IMR-90 (cell line): ENCODE measurements around the gene PMF1. TPM values are rescaled to one million over a fixed set of nuclear protein-coding genes. Genes with fewer than 3 reads are reported as not detected.

Experiments used
- ATAC-seq: fragments of 200-7000 bp; cut with Tn5 transposase; 2 replicates; pipeline ENCODE4 v1.9.1; 2020; ENCODE audit warnings: low read depth, mild to moderate bottlenecking, moderate library complexity
- BruUV-seq: library from RNA; stranded (reverse); fragments of 400-500 nt; replicated peaks from 2 replicates; lab custom pipeline; 2021; lab: Mats Ljungman, UMichigan
- CTCF ChIA-PET: fragments of 300-600 bp; formaldehyde crosslinking; extraction: SDS; loops from one replicate; lab custom pipeline; 2021; ENCODE audit warnings: antibody characterized with exemption; lab: Yijun Ruan, JAX
- POLR2A ChIA-PET: fragments of 300-600 bp; sonication (Branson Sonifier 250); formaldehyde crosslinking; loops from one replicate; lab custom pipeline; 2022; ENCODE audit warnings: antibody characterized with exemption; ENCODE audit not compliant: unreplicated experiment; lab: Charles Lee
- DNase-seq: peaks from one replicate; pipeline ENCODE4 v3.0.0; 2013
- H2AFZ ChIP-seq: replicated peaks from 2 replicates; pipeline ENCODE3; 2013; ENCODE audit warnings: low read length, mild to moderate bottlenecking; ENCODE audit not compliant: poor library complexity
- H2AK5ac ChIP-seq: 2 replicates; pipeline ENCODE4 v1.6.1; 2013; ENCODE audit warnings: low read depth, low read length, inconsistent platforms
- H2AK9ac ChIP-seq: replicated peaks from 2 replicates; pipeline ENCODE3; 2013; ENCODE audit warnings: mild to moderate bottlenecking, low read depth, low read length, moderate library complexity; ENCODE audit not compliant: poor library complexity
- H2BK120ac ChIP-seq: 2 replicates; pipeline ENCODE4 v1.6.1; 2013; ENCODE audit warnings: low read depth, low read length, inconsistent platforms
- H2BK15ac ChIP-seq: 3 replicates; pipeline ENCODE4 v1.6.1; 2013; ENCODE audit warnings: low read depth, low read length, inconsistent platforms
- H2BK20ac ChIP-seq: 2 replicates; pipeline ENCODE4 v1.6.1; 2013; ENCODE audit warnings: low read depth, mild to moderate bottlenecking, inconsistent platforms, low read length, moderate library complexity
- H2BK5ac ChIP-seq: 2 replicates; pipeline ENCODE4 v1.6.1; 2013; ENCODE audit warnings: mild to moderate bottlenecking, low read depth, low read length, inconsistent platforms; ENCODE audit not compliant: poor library complexity, severe bottlenecking
- H3K14ac ChIP-seq: replicated peaks from 2 replicates; pipeline ENCODE4 v1.6.1; 2013; ENCODE audit warnings: low read depth, low read length, inconsistent platforms
- H3K18ac ChIP-seq: 2 replicates; pipeline ENCODE4 v1.6.1; 2013; ENCODE audit warnings: low read depth, low read length, control low read depth
- H3K23ac ChIP-seq: 2 replicates; pipeline ENCODE4 v1.6.1; 2013; ENCODE audit warnings: low read depth, low read length, inconsistent platforms
- H3K27ac ChIP-seq: 2 replicates; pipeline ENCODE4 v1.5.1; 2013; ENCODE audit warnings: mild to moderate bottlenecking, control low read depth, low read length; ENCODE audit not compliant: insufficient read depth
- H3K27me3 ChIP-seq: 2 replicates; pipeline ENCODE4 v1.6.1; 2013; ENCODE audit warnings: low read length; ENCODE audit not compliant: control insufficient read depth, insufficient read depth
- H3K36me3 ChIP-seq: 2 replicates; pipeline ENCODE4 v1.6.1; 2013; ENCODE audit warnings: low read length, mixed read lengths; ENCODE audit not compliant: control insufficient read depth, insufficient read depth
- H3K4ac ChIP-seq: 2 replicates; pipeline ENCODE4 v1.6.1; 2013; ENCODE audit warnings: low read depth, low read length, inconsistent platforms
- H3K4me1 ChIP-seq: 2 replicates; pipeline ENCODE4 v1.6.1; 2013; ENCODE audit warnings: low read length, mixed read lengths; ENCODE audit not compliant: control insufficient read depth, insufficient read depth
- H3K4me2 ChIP-seq: 2 replicates; pipeline ENCODE4 v1.6.1; 2013; ENCODE audit warnings: low read depth, mild to moderate bottlenecking, control low read depth, low read length, moderate library complexity
- H3K4me3 ChIP-seq: 2 replicates; pipeline ENCODE4 v1.5.1; 2013; ENCODE audit warnings: low read depth, mild to moderate bottlenecking, control low read depth, low read length, moderate library complexity; ENCODE audit not compliant: insufficient read depth
- H3K56ac ChIP-seq: 2 replicates; pipeline ENCODE4 v1.6.1; 2013; ENCODE audit warnings: low read length, inconsistent platforms; ENCODE audit not compliant: insufficient read depth; ENCODE audit errors: extremely low read depth
- H3K79me1 ChIP-seq, 2 experiments: 2 replicates each; pipeline ENCODE4 v1.6.1; 2013; ENCODE audit warnings: low read length in 2 of 2, inconsistent platforms in 1 of 2, low read depth in 1 of 2
- H3K9ac ChIP-seq: 2 replicates; pipeline ENCODE4 v1.6.1; 2013; ENCODE audit warnings: low read depth, low read length, control low read depth
- H3K9me1 ChIP-seq: 2 replicates; pipeline ENCODE4 v1.6.1; 2013; ENCODE audit warnings: low read length, inconsistent platforms; ENCODE audit not compliant: insufficient read depth
- H3K9me3 ChIP-seq: 2 replicates; pipeline ENCODE4 v1.6.1; 2013; ENCODE audit warnings: low read length; ENCODE audit not compliant: control insufficient read depth, insufficient read depth
- H4K20me1 ChIP-seq: 2 replicates; pipeline ENCODE4 v1.6.1; 2013; ENCODE audit warnings: low read length, inconsistent platforms; ENCODE audit not compliant: insufficient read depth
- H4K5ac ChIP-seq: 2 replicates; pipeline ENCODE4 v1.6.1; 2013; ENCODE audit warnings: mild to moderate bottlenecking, low read depth, low read length, control low read depth
- H4K8ac ChIP-seq, 2 experiments: 2 replicates each; pipeline ENCODE4 v1.6.1; 2013; ENCODE audit warnings: low read depth in 2 of 2, low read length in 2 of 2, control low read depth in 1 of 2, inconsistent platforms in 1 of 2
- H4K91ac ChIP-seq: 2 replicates; pipeline ENCODE4 v1.6.1; 2013; ENCODE audit warnings: low read depth, low read length, inconsistent platforms; ENCODE audit not compliant: insufficient read depth
- BHLHE40 ChIP-seq: fragments of 150-350 bp; IDR thresholded peaks from 2 replicates; pipeline ENCODE4 v1.6.1; 2016; ENCODE audit warnings: mild to moderate bottlenecking, low read depth, low read length
- CEBPB ChIP-seq: IDR thresholded peaks from 2 replicates; pipeline ENCODE4 v1.6.1; 2012; ENCODE audit warnings: low read depth, low read length, improper control_type of control experiment
- CHD1 ChIP-seq: IDR thresholded peaks from 2 replicates; pipeline ENCODE4 v1.6.1; 2012; ENCODE audit warnings: low read depth, low read length, improper control_type of control experiment
- FOS ChIP-seq: fragments of 150-350 bp; IDR thresholded peaks from 2 replicates; pipeline ENCODE4 v1.6.1; 2016; ENCODE audit warnings: low read depth, low read length
- MAFK ChIP-seq: IDR thresholded peaks from 2 replicates; pipeline ENCODE4 v1.6.1; 2012; ENCODE audit warnings: low read depth, low read length, improper control_type of control experiment
- MAZ ChIP-seq: IDR thresholded peaks from 2 replicates; pipeline ENCODE4 v1.6.1; 2012; ENCODE audit warnings: low read depth, mild to moderate bottlenecking, low read length, improper control_type of control experiment, moderate library complexity, borderline replicate concordance
- MXI1 ChIP-seq: IDR thresholded peaks from 2 replicates; pipeline ENCODE4 v1.6.1; 2012; ENCODE audit warnings: low read depth, mild to moderate bottlenecking, low read length, moderate library complexity, borderline replicate concordance
- NFE2L2 ChIP-seq: fragments of 150-350 bp; IDR thresholded peaks from 2 replicates; pipeline ENCODE4 v1.6.1; 2016; ENCODE audit warnings: low read depth, mild to moderate bottlenecking, low read length
- POLR2A ChIP-seq: IDR thresholded peaks from 2 replicates; pipeline ENCODE4 v1.6.1; 2012; ENCODE audit warnings: mild to moderate bottlenecking, low read depth, low read length
- RAD21 ChIP-seq: IDR thresholded peaks from 2 replicates; pipeline ENCODE4 v1.6.1; 2012; ENCODE audit warnings: low read length, improper control_type of control experiment
- RCOR1 ChIP-seq: IDR thresholded peaks from 2 replicates; pipeline ENCODE4 v1.6.1; 2012; ENCODE audit warnings: mild to moderate bottlenecking, low read length, improper control_type of control experiment; ENCODE audit not compliant: insufficient replicate concordance
- RFX5 ChIP-seq: IDR thresholded peaks from 2 replicates; pipeline ENCODE4 v1.8.0; 2012; ENCODE audit warnings: low read depth, mild to moderate bottlenecking, low read length, moderate library complexity
- SMC3 ChIP-seq: fragments of 150-350 bp; IDR thresholded peaks from 2 replicates; pipeline ENCODE4 v1.6.1; 2016; ENCODE audit warnings: low read depth, mild to moderate bottlenecking, antibody characterized with exemption, low read length, moderate library complexity
- WGBS, 2 experiments: methylation state at CpG; one replicate each; pipeline versions ENCODE4 v1.1.5 to v1.1.7; 2013; ENCODE audit warnings: missing lambda C conversion rate in 2 of 2; ENCODE audit not compliant: insufficient read length in 1 of 2; ENCODE audit errors: extremely low coverage in 2 of 2; 5-methylcytosine and 5-hydroxymethylcytosine counted together
- dilution Hi-C: fragments of 300-500 bp; cut with HindIII; formaldehyde crosslinking; loops from one replicate; pipeline ENCODE4 v1.14.3; 2018; ENCODE audit warnings: low sequenced_read_pairs; ENCODE audit not compliant: unreplicated experiment
- in situ Hi-C: fragments of 300-500 bp; cut with MboI; formaldehyde crosslinking; loops from 3 replicates; pipeline ENCODE4 v1.14.3; 2019; ENCODE audit warnings: low sequenced_read_pairs, inconsistent platforms, mixed read lengths
- intact Hi-C: fragments of 100-400 bp; cut with micrococcal nuclease; formaldehyde crosslinking; loops from 2 replicates; pipeline ENCODE4 v1.10.0; 2022
- polyA plus RNA-seq, 3 experiments: library from polyadenylated mRNA; depleted of rRNA; stranded (reverse); fragments of >200 nt; gene quantifications; 2 replicates each; pipeline ENCODE4 v1.2.3, GENCODE V29; 2012; ENCODE audit warnings: low replicate concordance in 1 of 3
- total RNA-seq: library from RNA; depleted of rRNA; stranded (reverse); fragments of >200 nt; gene quantifications from 2 replicates; pipeline ENCODE4 v1.2.3, GENCODE V29; 2012
- TF ChIP-seq, protein P1 (sequence below): fragments of 150-350 bp; IDR thresholded peaks from 2 replicates; pipeline ENCODE4 v1.6.1; 2017; ENCODE audit warnings: mild to moderate bottlenecking, antibody characterized with exemption, low read length, low read depth
- TF ChIP-seq, protein P2 (sequence below): fragments of 150-350 bp; IDR thresholded peaks from 2 replicates; pipeline ENCODE4 v1.6.1; 2016; ENCODE audit warnings: low read depth, mild to moderate bottlenecking, low read length, moderate library complexity, borderline replicate concordance

PMF1 gene
- total and polyA plus RNA-seq, 2 of the 4 experiments (the other 2 are of a cell fraction): 54.8 to 73.4 TPM

DNA sequence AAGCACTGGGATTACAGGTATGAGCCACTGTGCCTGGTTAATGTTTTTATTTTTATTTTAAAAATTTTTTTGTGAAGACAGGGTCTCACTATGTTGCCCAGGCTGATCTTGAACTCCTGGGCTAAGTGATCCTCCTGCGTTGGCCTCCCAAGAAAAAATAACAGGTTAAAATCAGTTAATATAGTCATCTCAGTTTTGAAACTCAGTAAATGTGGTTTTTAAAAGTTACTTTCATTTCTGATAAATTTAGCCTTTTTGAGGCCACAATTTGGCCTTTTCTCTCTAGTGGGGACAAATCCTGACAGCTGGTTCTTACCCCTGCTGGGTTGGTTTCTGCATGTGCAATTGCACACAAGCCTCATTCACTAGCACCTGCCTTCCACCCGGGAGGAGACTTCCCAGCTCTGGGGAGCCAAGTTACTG is 13.3 kb downstream of the PMF1 start:
- H2BK5ac ChIP-seq: no peak overlapping the region
- intact Hi-C loops: no loop called here

More for the DNA sequence above, 13.3 kb downstream of the PMF1 start:
- Histone ChIP-seq H3K27me3 (no peaks in the 10 kb centered on the region), H3K4ac (no peak overlapping the region), H4K20me1 (no peaks in the 10 kb centered on the region), H3K79me1 (peaks cover 6 to 18% of the 10 kb centered on the region in 2 experiments), H3K23ac (no peak overlapping the region), H3K4me1 (peaks cover 4% of the 10 kb centered on the region; the same call in 1 of the 2 replicates), H3K4me2 (no peak overlapping the region), H3K27ac (no peak overlapping the region), H3K18ac (no peak overlapping the region), H2BK15ac (no peak overlapping the region), H2AK5ac (no peak overlapping the region), H2BK20ac (no peak overlapping the region), H4K91ac (no peak overlapping the region), H3K4me3 (no peak overlapping the region), H2AK9ac (no peak overlapping the region), H3K56ac (no peak overlapping the region), H3K14ac (no peak overlapping the region), H3K36me3 (peaks cover 24% of the 10 kb centered on the region), H2AFZ (no peak overlapping the region), H3K9ac (no peak overlapping the region), H3K9me1 (peaks cover 4% of the 10 kb centered on the region), H2BK120ac (no peak overlapping the region), H4K5ac (no peak overlapping the region), H4K8ac (no peak overlapping the region), H3K9me3 (no peaks in the 10 kb centered on the region)
- no CpG with 5 or more reads among the region's 2 CpGs for WGBS, 2 experiments
- CTCF ChIA-PET: interaction anchor here (1.1 to 1.9 kb wide), 3 partner anchors 13 to 135 kb away, joined by 4 to 11 read pairs (median 6); partner anchors contain the start of gene PMF1
- no peak for ATAC-seq
- DNase-seq: no peak
- no peak for TF ChIP-seq MAFK
- TF ChIP-seq RFX5: no peak
- TF ChIP-seq, protein P1, sequence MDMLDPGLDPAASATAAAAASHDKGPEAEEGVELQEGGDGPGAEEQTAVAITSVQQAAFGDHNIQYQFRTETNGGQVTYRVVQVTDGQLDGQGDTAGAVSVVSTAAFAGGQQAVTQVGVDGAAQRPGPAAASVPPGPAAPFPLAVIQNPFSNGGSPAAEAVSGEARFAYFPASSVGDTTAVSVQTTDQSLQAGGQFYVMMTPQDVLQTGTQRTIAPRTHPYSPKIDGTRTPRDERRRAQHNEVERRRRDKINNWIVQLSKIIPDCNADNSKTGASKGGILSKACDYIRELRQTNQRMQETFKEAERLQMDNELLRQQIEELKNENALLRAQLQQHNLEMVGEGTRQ: no peak
- TF ChIP-seq MAZ: no peak
- TF ChIP-seq CEBPB: no peak
- no peak for TF ChIP-seq POLR2A
- TF ChIP-seq, protein P2, sequence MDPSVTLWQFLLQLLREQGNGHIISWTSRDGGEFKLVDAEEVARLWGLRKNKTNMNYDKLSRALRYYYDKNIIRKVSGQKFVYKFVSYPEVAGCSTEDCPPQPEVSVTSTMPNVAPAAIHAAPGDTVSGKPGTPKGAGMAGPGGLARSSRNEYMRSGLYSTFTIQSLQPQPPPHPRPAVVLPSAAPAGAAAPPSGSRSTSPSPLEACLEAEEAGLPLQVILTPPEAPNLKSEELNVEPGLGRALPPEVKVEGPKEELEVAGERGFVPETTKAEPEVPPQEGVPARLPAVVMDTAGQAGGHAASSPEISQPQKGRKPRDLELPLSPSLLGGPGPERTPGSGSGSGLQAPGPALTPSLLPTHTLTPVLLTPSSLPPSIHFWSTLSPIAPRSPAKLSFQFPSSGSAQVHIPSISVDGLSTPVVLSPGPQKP: no peak
- no peak for TF ChIP-seq NFE2L2
- no peak for TF ChIP-seq MXI1
- TF ChIP-seq CHD1: no peak
- TF ChIP-seq SMC3: no peak
- TF ChIP-seq FOS: no peak
- TF ChIP-seq RAD21: no peak
- TF ChIP-seq RCOR1: no peak
- TF ChIP-seq BHLHE40: no peak
- POLR2A ChIA-PET: no interaction called here
- in situ Hi-C loops: loop anchor here (5.0 kb wide), 1 partner anchor 79 kb away; no protein-coding TSS in a partner anchor
- BruUV-seq: no TSS peak
- dilution Hi-C loops: no loop called here
